H9 (cell line): ENCODE results near the gene STAC2. TPM values are rescaled to one million over a fixed set of nuclear protein-coding genes. Genes with fewer than 3 reads are reported as not detected.

Experiments used
- DNase-seq: peaks from one replicate; pipeline ENCODE4 v3.0.0-alpha.2; 2017
- H2AFZ ChIP-seq: one replicate; pipeline ENCODE4 v1.6.1; 2013; ENCODE audit warnings: mild to moderate bottlenecking, low read length, control low read depth, moderate library complexity
- H2AK5ac ChIP-seq: 2 replicates; pipeline ENCODE4 v1.6.1; 2013; ENCODE audit warnings: low read length, control low read depth, mixed read lengths; ENCODE audit not compliant: insufficient read length
- H2BK120ac ChIP-seq: one replicate; pipeline ENCODE4 v1.6.1; 2013; ENCODE audit warnings: low read depth, mild to moderate bottlenecking, low read length, control low read depth, inconsistent platforms; ENCODE audit not compliant: poor library complexity, severe bottlenecking
- H2BK12ac ChIP-seq: 2 replicates; pipeline ENCODE4 v1.6.1; 2013; ENCODE audit warnings: low read length, control low read depth, mixed read lengths, low read depth; ENCODE audit not compliant: insufficient read length
- H2BK15ac ChIP-seq: 2 replicates; pipeline ENCODE4 v1.6.1; 2013; ENCODE audit warnings: low read depth, low read length, control low read depth
- H2BK20ac ChIP-seq: one replicate; pipeline ENCODE4 v1.6.1; 2013; ENCODE audit warnings: low read depth, mild to moderate bottlenecking, low read length, control low read depth, inconsistent platforms; ENCODE audit not compliant: poor library complexity, severe bottlenecking
- H2BK5ac ChIP-seq: 2 replicates; pipeline ENCODE4 v1.6.1; 2013; ENCODE audit warnings: low read length, control low read depth, mixed read lengths; ENCODE audit not compliant: insufficient read length
- H3K14ac ChIP-seq: 2 replicates; pipeline ENCODE4 v1.6.1; 2013; ENCODE audit warnings: low read length, control low read depth; ENCODE audit not compliant: insufficient read depth
- H3K18ac ChIP-seq: 2 replicates; pipeline ENCODE4 v1.6.1; 2013; ENCODE audit warnings: low read depth, mild to moderate bottlenecking, mixed read lengths, low read length, control low read depth; ENCODE audit not compliant: insufficient read length
- H3K23ac ChIP-seq: 2 replicates; pipeline ENCODE4 v1.6.1; 2013; ENCODE audit warnings: low read length, control low read depth, mixed read lengths, low read depth; ENCODE audit not compliant: insufficient read length
- H3K23me2 ChIP-seq: 2 replicates; pipeline ENCODE4 v1.6.1; 2013; ENCODE audit warnings: low read depth, mild to moderate bottlenecking, mixed read lengths, low read length, control low read depth; ENCODE audit not compliant: insufficient read length, poor library complexity, severe bottlenecking
- H3K27ac ChIP-seq: 2 replicates; pipeline ENCODE4 v1.5.1; 2013; ENCODE audit warnings: low read length, control low read depth, mixed read lengths, low read depth; ENCODE audit not compliant: insufficient read length
- H3K27me3 ChIP-seq: 2 replicates; pipeline ENCODE4 v1.6.1; 2013; ENCODE audit warnings: low read length, control low read depth, inconsistent platforms; ENCODE audit not compliant: insufficient read depth
- H3K4ac ChIP-seq: 2 replicates; pipeline ENCODE4 v1.6.1; 2013; ENCODE audit warnings: low read depth, mild to moderate bottlenecking, control low read depth, inconsistent platforms, low read length, moderate library complexity
- H3K4me1 ChIP-seq: 2 replicates; pipeline ENCODE4 v1.6.1; 2013; ENCODE audit warnings: low read length, control low read depth, inconsistent platforms; ENCODE audit not compliant: insufficient read depth
- H3K4me2 ChIP-seq: 2 replicates; pipeline ENCODE4 v1.6.1; 2013; ENCODE audit warnings: low read length, control low read depth, mixed read lengths; ENCODE audit not compliant: insufficient read length, insufficient read depth
- H3K56ac ChIP-seq: 2 replicates; pipeline ENCODE4 v1.6.1; 2013; ENCODE audit warnings: low read depth, mild to moderate bottlenecking, mixed read lengths, low read length, control low read depth; ENCODE audit not compliant: insufficient read length
- H3K79me1 ChIP-seq: 2 replicates; pipeline ENCODE4 v1.6.1; 2013; ENCODE audit warnings: low read depth, mild to moderate bottlenecking, moderate library complexity, low read length, control low read depth, inconsistent platforms; ENCODE audit not compliant: insufficient read depth, poor library complexity, severe bottlenecking
- H3K79me2 ChIP-seq: 2 replicates; pipeline ENCODE4 v1.6.1; 2013; ENCODE audit warnings: low read length, control low read depth, inconsistent platforms; ENCODE audit not compliant: insufficient read depth
- H3K9ac ChIP-seq: 2 replicates; pipeline ENCODE4 v1.6.1; 2013; ENCODE audit warnings: low read length, control low read depth, mixed read lengths; ENCODE audit not compliant: insufficient read length; ENCODE audit errors: extremely low read depth
- H3K9me3 ChIP-seq: one replicate; pipeline ENCODE4 v1.6.1; 2013; ENCODE audit warnings: low read depth, low read length, inconsistent platforms; ENCODE audit not compliant: control insufficient read depth
- H3T11ph ChIP-seq: one replicate; pipeline ENCODE4 v1.6.1; 2013; ENCODE audit warnings: mild to moderate bottlenecking, low read length, control low read depth, inconsistent platforms
- H4K20me1 ChIP-seq: one replicate; pipeline ENCODE4 v1.6.1; 2013; ENCODE audit not compliant: control insufficient read depth, insufficient read length, insufficient read depth
- H4K5ac ChIP-seq: 2 replicates; pipeline ENCODE4 v1.6.1; 2013; ENCODE audit warnings: low read depth, mild to moderate bottlenecking, mixed read lengths, low read length, control low read depth; ENCODE audit not compliant: insufficient read length
- H4K8ac ChIP-seq: replicated peaks from 2 replicates; pipeline ENCODE4 v1.6.1; 2013; ENCODE audit warnings: low read length, control low read depth, mixed read lengths, low read depth; ENCODE audit not compliant: insufficient read length
- H4K91ac ChIP-seq: 2 replicates; pipeline ENCODE4 v1.6.1; 2013; ENCODE audit warnings: low read depth, mild to moderate bottlenecking, moderate library complexity, mixed read lengths, low read length, control low read depth; ENCODE audit not compliant: insufficient read length
- H3K27ac Mint-ChIP-seq, 3 experiments: 2 replicates in 2 of 3; 3 replicates in 1 of 3; pipeline ENCODE4 v1.8.0; 2020 to 2021; ENCODE audit warnings: mixed read lengths in 3 of 3, mild to moderate bottlenecking in 1 of 3, moderate library complexity in 1 of 3
- H3K27me3 Mint-ChIP-seq: 2 replicates; pipeline ENCODE4 v1.8.0; 2021; ENCODE audit warnings: low read depth, mild to moderate bottlenecking, moderate library complexity, mixed read lengths
- H3K36me3 Mint-ChIP-seq, 3 experiments: 2 replicates in 2 of 3; 3 replicates in 1 of 3; pipeline ENCODE4 v1.8.0; 2020 to 2021; ENCODE audit warnings: low read depth in 3 of 3, mixed read lengths in 3 of 3; ENCODE audit not compliant: insufficient read depth in 1 of 3
- H3K4me1 Mint-ChIP-seq, 2 experiments: 2 replicates each; pipeline ENCODE4 v1.8.0; 2020; ENCODE audit warnings: mixed read lengths in 2 of 2
- H3K4me3 Mint-ChIP-seq, 2 experiments: 2 replicates in 1 of 2; 3 replicates in 1 of 2; pipeline ENCODE4 v1.8.0; 2020 to 2021; ENCODE audit warnings: mild to moderate bottlenecking in 2 of 2, mixed read lengths in 2 of 2, moderate library complexity in 1 of 2
- H3K9me3 Mint-ChIP-seq, 2 experiments: 2 replicates in 1 of 2; 3 replicates in 1 of 2; pipeline ENCODE4 v1.8.0; 2020; ENCODE audit warnings: mild to moderate bottlenecking in 2 of 2, mixed read lengths in 2 of 2, moderate library complexity in 1 of 2
- WGBS: extraction: QIAGEN DNeasy Blood & Tissue Kit; methylation state at CpG from one replicate; pipeline ENCODE4 v1.1.7; 2013; ENCODE audit warnings: missing lambda C conversion rate, low lambda C conversion rate, mixed read lengths; ENCODE audit not compliant: insufficient read length; ENCODE audit errors: extremely low coverage; 5-methylcytosine and 5-hydroxymethylcytosine counted together
- total RNA-seq: library from RNA; stranded (reverse); gene quantifications from 2 replicates; pipeline ENCODE4 v1.2.1, GENCODE V29; 2021
- TF ChIP-seq, protein P1 (sequence below): fragments of 200-600 bp; sonication (generic); conservative IDR thresholded peaks from 3 replicates; pipeline ENCODE4 v1.8.0; 2021; ENCODE audit warnings: antibody characterized with exemption, mild to moderate bottlenecking

The STAC2 gene
- total RNA-seq, 1 experiment from 2014 or later: 2.5 TPM

DNA sequence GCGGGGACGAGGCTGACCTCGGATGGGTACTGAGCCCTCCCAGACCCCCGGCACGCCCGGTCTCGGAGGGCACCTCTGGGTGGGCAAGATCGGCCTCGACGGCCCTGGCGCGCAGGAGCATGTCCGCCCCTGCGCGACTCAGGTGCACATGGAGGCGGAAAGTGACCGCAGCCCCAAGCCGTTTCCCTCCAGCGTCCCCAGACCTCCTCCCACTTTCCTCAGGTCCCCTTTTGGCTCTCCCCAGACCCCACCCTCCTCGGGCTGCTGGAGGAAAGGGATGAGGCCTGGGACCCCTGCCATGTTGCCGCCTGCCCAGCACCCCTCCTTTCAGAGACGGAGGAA is 15.7 kb downstream of the STAC2 start:
- H2BK120ac ChIP-seq: no peak overlapping the region
- Mint-ChIP-seq H3K9me3 (no peaks in the 10 kb centered on the region), H3K4me3 (peak overlapping the region; percentile 47 to 74), H3K27me3 (peaks cover 17% of the 10 kb centered on the region), H3K4me1 (peaks cover 27 to 58% of the 10 kb centered on the region in 2 experiments), H3K27ac (no peak overlapping the region), H3K36me3 (peaks cover 0 to 2% (median under 1%) of the 10 kb centered on the region in 3 experiments; a peak in 5 of 7 replicates)
- no peak for DNase-seq
- no peak overlapping the region for H3K56ac ChIP-seq
- H2BK15ac ChIP-seq: no peak overlapping the region
- peak overlapping the region; percentile 36 for H3K4me2 ChIP-seq
- no peak overlapping the region for H2AK5ac ChIP-seq
- H3K14ac ChIP-seq: no peak overlapping the region; the same call in 1 of the 2 replicates
- peaks cover 6% of the 10 kb centered on the region for H3K23me2 ChIP-seq
- no peak overlapping the region for H4K8ac ChIP-seq
- H3K79me2 ChIP-seq: no peaks in the 10 kb centered on the region
- no peak overlapping the region for H3K27ac ChIP-seq
- no peaks in the 10 kb centered on the region for H4K20me1 ChIP-seq
- H3K9ac ChIP-seq: no peak overlapping the region
- no CpG with 5 or more reads among the region's 22 CpGs for WGBS
- no peaks in the 10 kb centered on the region for H3K79me1 ChIP-seq
- H2BK20ac ChIP-seq: no peak overlapping the region
- H4K5ac ChIP-seq: no peak overlapping the region
- no peaks in the 10 kb centered on the region; the same call in 1 of the 2 replicates for H3K4me1 ChIP-seq
- H3K4ac ChIP-seq: no peak overlapping the region
- H2AFZ ChIP-seq: no peak overlapping the region
- TF ChIP-seq, protein P1, sequence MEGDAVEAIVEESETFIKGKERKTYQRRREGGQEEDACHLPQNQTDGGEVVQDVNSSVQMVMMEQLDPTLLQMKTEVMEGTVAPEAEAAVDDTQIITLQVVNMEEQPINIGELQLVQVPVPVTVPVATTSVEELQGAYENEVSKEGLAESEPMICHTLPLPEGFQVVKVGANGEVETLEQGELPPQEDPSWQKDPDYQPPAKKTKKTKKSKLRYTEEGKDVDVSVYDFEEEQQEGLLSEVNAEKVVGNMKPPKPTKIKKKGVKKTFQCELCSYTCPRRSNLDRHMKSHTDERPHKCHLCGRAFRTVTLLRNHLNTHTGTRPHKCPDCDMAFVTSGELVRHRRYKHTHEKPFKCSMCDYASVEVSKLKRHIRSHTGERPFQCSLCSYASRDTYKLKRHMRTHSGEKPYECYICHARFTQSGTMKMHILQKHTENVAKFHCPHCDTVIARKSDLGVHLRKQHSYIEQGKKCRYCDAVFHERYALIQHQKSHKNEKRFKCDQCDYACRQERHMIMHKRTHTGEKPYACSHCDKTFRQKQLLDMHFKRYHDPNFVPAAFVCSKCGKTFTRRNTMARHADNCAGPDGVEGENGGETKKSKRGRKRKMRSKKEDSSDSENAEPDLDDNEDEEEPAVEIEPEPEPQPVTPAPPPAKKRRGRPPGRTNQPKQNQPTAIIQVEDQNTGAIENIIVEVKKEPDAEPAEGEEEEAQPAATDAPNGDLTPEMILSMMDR: no peak
- no peak overlapping the region for H3T11ph ChIP-seq
- H3K23ac ChIP-seq: no peak overlapping the region
- H4K91ac ChIP-seq: no peak overlapping the region
- H2BK5ac ChIP-seq: no peak overlapping the region
- H3K18ac ChIP-seq: peak overlapping the region; percentile 39
- H3K9me3 ChIP-seq: no peaks in the 10 kb centered on the region
- H3K27me3 ChIP-seq: no peaks in the 10 kb centered on the region
- no peak overlapping the region for H2BK12ac ChIP-seq
